Adrenal gland (tissue), 12 donors: Measurements from ENCODE around the gene CAMSAP1. TPM values are rescaled to one million over a fixed set of nuclear protein-coding genes. Genes with fewer than 3 reads are reported as not detected.

Source experiments
- DNase-seq, 7 donors: peaks; one replicate each; pipeline ENCODE4 v3.0.0-alpha.2; 2019 to 2020
- H3K27ac ChIP-seq, 5 donors: fragments of 200-600 bp; sonication (generic) in 4 of 5; 1 replicate in 3 of 5; 2 replicates in 2 of 5; pipeline versions ENCODE4 v1.5.1 to v1.8.0; 2016 to 2020; ENCODE audit warnings: mild to moderate bottlenecking in 1 of 5
- H3K27me3 ChIP-seq: fragments of 200-600 bp; 2 replicates; pipeline ENCODE4 v1.8.0; 2021
- H3K36me3 ChIP-seq, 2 donors: fragments of 200-600 bp; replicated peaks in 1 of 2; 1 replicate in 1 of 2; 2 replicates in 1 of 2; pipeline versions ENCODE4 v1.5.1 to v1.8.0; 2018 to 2022
- H3K4me1 ChIP-seq, 2 donors: fragments of 200-600 bp; replicated peaks in 1 of 2; 1 replicate in 1 of 2; 2 replicates in 1 of 2; pipeline versions ENCODE4 v1.5.1 to v1.8.0; 2018 to 2021
- H3K4me3 ChIP-seq, 4 donors: fragments of 200-600 bp; sonication (generic) in 3 of 4; one replicate each; pipeline ENCODE4 v1.5.1; 2016 to 2018
- H3K9me3 ChIP-seq, 3 donors: fragments of 200-600 bp; sonication (generic) in 1 of 3; replicated peaks in 1 of 3; 1 replicate in 2 of 3; 2 replicates in 1 of 3; pipeline versions ENCODE4 v1.5.1 to v1.8.0; 2016 to 2021
- POLR2A ChIP-seq, 2 donors: fragments of 450-650 bp; IDR thresholded peaks; one replicate each; pipeline ENCODE4 v1.6.1; 2017; ENCODE audit warnings: antibody characterized with exemption in 2 of 2, mild to moderate bottlenecking in 2 of 2, moderate library complexity in 1 of 2
- WGBS, 4 donors: extraction: QIAGEN DNeasy Blood & Tissue Kit in 2 of 4; methylation state at CpG; one replicate each; pipeline versions ENCODE4 v1.1.5 to v1.1.7; 2013 to 2017; 5-methylcytosine and 5-hydroxymethylcytosine counted together
- intact Hi-C, 2 donors: fragments of 100-400 bp; cut with DNase I; formaldehyde crosslinking; loops; one replicate each; pipeline versions ENCODE4 v1.14.1 to v1.15.0; 2022 to 2023
- polyA plus RNA-seq, 3 donors: library from polyadenylated mRNA; stranded (reverse); fragments of 200-250 nt in 2 of 3; fragments of 350-450 nt in 1 of 3; fragmentation: Illumina TruSeq in 1 of 3; extraction: RNeasy Lipid Tissue Mini Kit (QIAGEN cat#74804) in 1 of 3; gene quantifications; one replicate each; pipeline ENCODE4 v1.2.3, GENCODE V29; 2013 to 2014
- total RNA-seq, 9 donors: library from RNA; depleted of rRNA in 4 of 9; stranded (reverse); fragments of >200 nt in 4 of 9; fragments of 120-200 nt in 1 of 9; fragmentation: NEBNext Ultra II Directional in 1 of 9; extraction: Animal tissue kit (Norgen Biotek cat#: 25700) in 1 of 9; gene quantifications; one replicate each; pipeline versions ENCODE4 v1.1.0 to v1.2.4, GENCODE V29; 2013 to 2023
- TF ChIP-seq, protein P1 (sequence below), 6 experiments: fragments of 450-650 bp in 4 of 6; fragments of 200-600 bp in 2 of 6; sonication (generic) in 1 of 6; IDR thresholded peaks; 1 replicate in 5 of 6; 2 replicates in 1 of 6; pipeline versions ENCODE4 v1.5.1 to v1.8.0; 2016 to 2021; ENCODE audit warnings: antibody characterized with exemption in 6 of 6, mild to moderate bottlenecking in 2 of 6, moderate library complexity in 1 of 6
- donor health status: healthy with polysubstance abuse.
- donor health status: Bipolar disorder and iron deficiency.
- donor health status: DM: yes; HTN: yes; CAD: no.
- donor health status: DM: no; HTN: no; CAD: no.
- donor health status: DM: no; HTN: no; CAD: no.
- donor health status: DM: yes; HTN: yes; CAD: no.

The CAMSAP1 gene
- total and polyA plus RNA-seq, 12 donors = 4.6 to 108 (median 27.0) TPM

DNA sequence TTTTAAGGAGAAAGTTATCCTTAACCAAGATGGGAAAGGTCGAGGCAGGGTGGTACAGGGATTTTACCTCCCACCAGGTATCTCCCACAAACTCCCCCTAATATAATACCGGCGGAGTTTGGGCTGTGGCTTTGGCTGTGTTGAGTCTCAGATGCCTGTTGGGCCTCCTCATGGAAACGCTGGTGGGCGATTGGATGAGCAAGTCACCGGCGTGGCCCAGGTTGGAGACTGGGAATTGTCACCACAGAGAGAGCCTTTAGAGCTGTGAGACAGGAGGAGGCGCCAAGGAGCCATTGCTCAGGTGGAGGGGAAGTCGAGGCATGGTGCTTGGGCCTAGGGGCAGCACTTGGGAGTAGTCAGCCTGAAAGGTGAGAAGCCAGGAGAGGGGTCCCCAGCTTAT lies 3.4 kb upstream of the CAMSAP1 start:
- TF ChIP-seq POLR2A (IDR thresholded peaks at IDR 0.05) = no peak
- TF ChIP-seq, protein P1, sequence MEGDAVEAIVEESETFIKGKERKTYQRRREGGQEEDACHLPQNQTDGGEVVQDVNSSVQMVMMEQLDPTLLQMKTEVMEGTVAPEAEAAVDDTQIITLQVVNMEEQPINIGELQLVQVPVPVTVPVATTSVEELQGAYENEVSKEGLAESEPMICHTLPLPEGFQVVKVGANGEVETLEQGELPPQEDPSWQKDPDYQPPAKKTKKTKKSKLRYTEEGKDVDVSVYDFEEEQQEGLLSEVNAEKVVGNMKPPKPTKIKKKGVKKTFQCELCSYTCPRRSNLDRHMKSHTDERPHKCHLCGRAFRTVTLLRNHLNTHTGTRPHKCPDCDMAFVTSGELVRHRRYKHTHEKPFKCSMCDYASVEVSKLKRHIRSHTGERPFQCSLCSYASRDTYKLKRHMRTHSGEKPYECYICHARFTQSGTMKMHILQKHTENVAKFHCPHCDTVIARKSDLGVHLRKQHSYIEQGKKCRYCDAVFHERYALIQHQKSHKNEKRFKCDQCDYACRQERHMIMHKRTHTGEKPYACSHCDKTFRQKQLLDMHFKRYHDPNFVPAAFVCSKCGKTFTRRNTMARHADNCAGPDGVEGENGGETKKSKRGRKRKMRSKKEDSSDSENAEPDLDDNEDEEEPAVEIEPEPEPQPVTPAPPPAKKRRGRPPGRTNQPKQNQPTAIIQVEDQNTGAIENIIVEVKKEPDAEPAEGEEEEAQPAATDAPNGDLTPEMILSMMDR (IDR thresholded peaks at IDR 0.05) = no peak
- intact Hi-C loops = no loop called here
- DNase-seq = no peak
- Histone ChIP-seq H3K27me3 (no peaks in the 10 kb centered on the region), H3K36me3 (no peaks in the 10 kb centered on the region), H3K4me3 (no peak overlapping the region), H3K4me1 (peaks cover 9 to 29% of the 10 kb centered on the region in 2 donors), H3K27ac (no peak overlapping the region), H3K9me3 (no peaks in the 10 kb centered on the region)
- WGBS, 4 donors = 97 to 99% (median 97%) methylated on average over 9 of the region's 9 CpGs

DNA sequence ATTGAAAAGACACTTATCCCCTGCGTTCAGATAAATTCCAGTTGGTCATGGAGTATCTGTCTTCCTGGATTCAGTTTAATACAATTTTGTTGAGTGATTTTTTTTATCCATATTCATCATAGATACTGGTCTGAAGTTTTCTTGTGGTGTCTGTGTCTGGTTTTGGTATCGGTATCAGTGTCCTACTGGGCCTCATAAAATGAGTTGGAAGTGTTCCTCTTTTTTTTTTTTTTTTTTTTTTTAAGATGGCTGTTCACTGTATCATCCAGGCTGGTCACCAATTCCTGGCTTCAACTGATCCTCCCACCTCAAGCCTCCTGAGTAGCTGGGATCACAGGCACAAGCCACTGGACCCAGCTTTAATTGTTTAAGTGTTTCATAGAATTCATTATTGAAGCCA lies 2.9 kb upstream of the CAMSAP1 start:
- no peak overlapping the region for H3K27ac ChIP-seq
- no peaks in the 10 kb centered on the region for H3K27me3 ChIP-seq
- no peaks in the 10 kb centered on the region for H3K9me3 ChIP-seq
- intact Hi-C loops = no loop called here
- H3K4me1 ChIP-seq = peaks cover 14 to 34% of the 10 kb centered on the region in 2 donors
- no peak for DNase-seq
- no peak overlapping the region for H3K4me3 ChIP-seq
- TF ChIP-seq, protein P1 (IDR thresholded peaks at IDR 0.05) = no peak
- TF ChIP-seq POLR2A (IDR thresholded peaks at IDR 0.05) = no peak
- 90 to 96% (median 95%) methylated on average over 2 of the region's 2 CpGs for WGBS, 4 donors
- H3K36me3 ChIP-seq = no peaks in the 10 kb centered on the region

DNA sequence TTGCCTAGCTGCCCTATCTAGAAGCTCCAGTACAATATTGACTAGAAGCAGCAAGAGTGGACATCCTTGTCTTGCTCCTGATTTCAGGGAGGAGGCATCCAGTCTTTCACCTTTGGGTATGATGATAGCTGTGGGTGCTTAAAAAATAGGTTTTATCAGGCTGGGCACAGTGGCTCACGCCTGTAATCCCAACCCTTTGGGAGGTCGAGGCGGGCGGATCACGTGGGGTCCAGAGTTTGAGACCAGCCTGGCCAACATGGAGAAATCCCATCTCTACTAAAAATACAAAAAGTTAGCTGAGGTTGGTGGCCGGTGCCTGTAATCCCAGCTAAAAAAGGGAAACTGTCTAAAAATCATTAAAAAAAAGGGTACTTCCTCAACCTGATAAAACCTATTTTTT lies 2.0 kb upstream of the CAMSAP1 start:
- 87 to 95% (median 92%) methylated on average over 6 of the region's 6 CpGs for WGBS, 4 donors
- DNase-seq = no peak
- no peak overlapping the region for H3K4me3 ChIP-seq

DNA sequence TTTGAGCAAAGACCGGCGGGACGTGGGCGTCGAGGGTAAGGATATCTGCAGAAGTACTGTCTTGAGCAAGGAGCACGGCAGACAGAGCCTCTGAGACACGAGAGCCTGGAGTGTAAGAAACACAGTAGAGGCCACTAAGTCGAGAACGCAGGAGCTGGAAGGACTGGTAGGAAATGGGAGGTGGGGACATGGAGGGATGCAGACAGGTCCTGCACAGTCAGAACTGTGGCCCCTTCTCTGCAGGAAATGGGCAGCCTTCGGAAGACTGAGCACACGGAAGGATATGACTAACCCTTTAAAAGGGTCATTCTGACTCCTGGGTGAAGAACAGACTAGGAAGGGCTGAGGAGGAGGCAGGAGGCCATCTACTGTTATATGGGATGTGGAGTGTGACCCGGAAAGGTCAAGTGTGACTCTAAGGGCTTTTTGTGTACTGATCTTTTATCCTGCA lies 1.4 kb upstream of the CAMSAP1 start:
- H3K27ac ChIP-seq = no peak overlapping the region
- intact Hi-C loops = no loop called here
- 82 to 88% (median 87%) methylated on average over 12 of the region's 12 CpGs for WGBS, 4 donors
- TF ChIP-seq, protein P1 (IDR thresholded peaks at IDR 0.05) = no peak
- no peak for TF ChIP-seq POLR2A (IDR thresholded peaks at IDR 0.05)
- peak in 1 of 7 donors; percentile 21 for DNase-seq
- H3K9me3 ChIP-seq = no peaks in the 10 kb centered on the region
- peaks cover 26 to 46% of the 10 kb centered on the region in 2 donors for H3K4me1 ChIP-seq
- H3K36me3 ChIP-seq = no peaks in the 10 kb centered on the region
- H3K4me3 ChIP-seq = peak overlapping the region in 1 of 4 donors; percentile 65
- no peaks in the 10 kb centered on the region for H3K27me3 ChIP-seq

More for the DNA sequence above, 2.0 kb upstream of the CAMSAP1 start:
- Histone ChIP-seq H3K9me3 (no peaks in the 10 kb centered on the region), H3K36me3 (no peaks in the 10 kb centered on the region), H3K4me1 (peaks cover 23 to 43% of the 10 kb centered on the region in 2 donors), H3K27me3 (no peaks in the 10 kb centered on the region), H3K27ac (no peak overlapping the region)
- TF ChIP-seq, protein P1 (IDR thresholded peaks at IDR 0.05) = no peak
- TF ChIP-seq POLR2A (IDR thresholded peaks at IDR 0.05) = no peak
- intact Hi-C loops = no loop called here
